ENCODE data around the gene HPCAL1. TPM values are rescaled to one million over a fixed set of nuclear protein-coding genes. Genes with fewer than 3 reads are reported as not detected.

Gene HPCAL1
- total and polyA plus RNA-seq, 8 donors = 58.1 to 108 (median 72.1) TPM

- DNase-seq (no peak), ATAC-seq (no peak)
- Histone ChIP-seq H3K36me3 (no peaks in the 10 kb centered on the region), H3K4me1 (peaks cover 27 to 58% of the 10 kb centered on the region in 2 donors), H3K4me3 (peak overlapping the region in 1 of 2 donors; percentile 89), H3K27me3 (peaks cover 0 to 5% of the 10 kb centered on the region in 2 donors), H3K9me3 (no peaks in the 10 kb centered on the region), H3K27ac (peak overlapping the region in 1 of 2 donors; percentile 93)
- peak in 1 of 2 donors; percentile 35 for TF ChIP-seq CTCF (IDR thresholded peaks at IDR 0.05)
- intact Hi-C loops (cut with DNase I) = loop anchor here in 1 of 2 donors (10.0 kb wide), 1 partner anchor 99 kb away; no protein-coding TSS in a partner anchor
These were observed 3.0 kb downstream of the HPCAL1 start for GRCh38 chr2:10305715-10306114.

GRCh38 chr2:10306901-10307463 lies 4.3 kb downstream of the HPCAL1 start:
- ATAC-seq (no peak), DNase-seq (no peak)
- intact Hi-C loops (cut with DNase I) = loop anchor here in 1 of 2 donors (10.0 kb wide), 1 partner anchor 98 kb away; no protein-coding TSS in a partner anchor
- Histone ChIP-seq H3K4me3 (no peak overlapping the region), H3K27me3 (peaks cover 0 to 5% of the 10 kb centered on the region in 2 donors), H3K9me3 (no peaks in the 10 kb centered on the region), H3K27ac (no peak overlapping the region), H3K4me1 (peaks cover 27 to 46% of the 10 kb centered on the region in 2 donors), H3K36me3 (no peaks in the 10 kb centered on the region)
- TF ChIP-seq CTCF (IDR thresholded peaks at IDR 0.05) = no peak

GRCh38 chr2:10307561-10308156 lies 5.0 kb downstream of the HPCAL1 start:
- intact Hi-C loops (cut with DNase I) = loop anchor here in 1 of 2 donors (10.0 kb wide), 1 partner anchor 97 kb away; no protein-coding TSS in a partner anchor
- peak; percentile 21 for ATAC-seq
- H3K4me1 ChIP-seq = peaks cover 27 to 43% of the 10 kb centered on the region in 2 donors

GRCh38 chr2:10308866-10309265 lies 6.2 kb downstream of the HPCAL1 start:
- no peak overlapping the region for H3K4me3 ChIP-seq
- no peak for DNase-seq
- H3K36me3 ChIP-seq = no peaks in the 10 kb centered on the region
- ATAC-seq = no peak
- peaks cover 27 to 43% of the 10 kb centered on the region in 2 donors for H3K4me1 ChIP-seq
- no peaks in the 10 kb centered on the region for H3K9me3 ChIP-seq
- intact Hi-C loops (cut with DNase I) = loop anchor here in 1 of 2 donors (10.0 kb wide), 1 partner anchor 96 kb away; no protein-coding TSS in a partner anchor
- no peak for TF ChIP-seq CTCF (IDR thresholded peaks at IDR 0.05)
- peaks cover 0 to 5% of the 10 kb centered on the region in 2 donors for H3K27me3 ChIP-seq
- H3K27ac ChIP-seq = no peak overlapping the region

More at GRCh38 chr2:10307561-10308156, 5.0 kb downstream of the HPCAL1 start:
- no peak overlapping the region for H3K27ac ChIP-seq
- no peak for DNase-seq
- H3K9me3 ChIP-seq = no peaks in the 10 kb centered on the region
- H3K27me3 ChIP-seq = peaks cover 0 to 5% of the 10 kb centered on the region in 2 donors
- no peak for TF ChIP-seq CTCF (IDR thresholded peaks at IDR 0.05)
- no peak overlapping the region for H3K4me3 ChIP-seq
- H3K36me3 ChIP-seq = no peaks in the 10 kb centered on the region

GRCh38 chr2:10309286-10309685 lies 6.6 kb downstream of the HPCAL1 start:
- ATAC-seq (no peak), DNase-seq (no peak)
- intact Hi-C loops (cut with DNase I) = loop anchor here in 1 of 2 donors (10.0 kb wide), 1 partner anchor 96 kb away; no protein-coding TSS in a partner anchor
- peaks cover 0 to 2% of the 10 kb centered on the region in 2 donors for H3K27me3 ChIP-seq
- H3K4me1 ChIP-seq = peaks cover 25 to 40% of the 10 kb centered on the region in 2 donors
- H3K9me3 ChIP-seq = no peaks in the 10 kb centered on the region
- H3K36me3 ChIP-seq = no peaks in the 10 kb centered on the region
- no peak overlapping the region for H3K4me3 ChIP-seq
- H3K27ac ChIP-seq = no peak overlapping the region
- no peak for TF ChIP-seq CTCF (IDR thresholded peaks at IDR 0.05)

Data from left lung (tissue), 10 donors.